ENCODE data around the gene MAP2K3. TPM values are rescaled to one million over a fixed set of nuclear protein-coding genes. Genes with fewer than 3 reads are reported as not detected.

MAP2K3 gene
- total and polyA plus RNA-seq, 2 experiments from 2014 or later = 18.4 to 42.5 TPM

GRCh38 chr17:21247552-21248258 lies 36.8 kb upstream of the MAP2K3 start:
- peak in 1 of 2 donors; percentile 28 for DNase-seq (ENCODE audit: low read depth in 1 of 2, low spot score in 1 of 2)
- Histone ChIP-seq H3K4me3 (no peak overlapping the region), H3K27me3 (no peaks in the 10 kb centered on the region), H3K36me3 (no peaks in the 10 kb centered on the region), H3K9me3 (ENCODE audit: low read depth) (no peaks in the 10 kb centered on the region), H3K27ac (peak overlapping the region; percentile 72), H3K4me1 (ENCODE audit: low read depth) (peaks cover 14% of the 10 kb centered on the region)
- TF ChIP-seq CTCF (IDR thresholded peaks at IDR 0.05; ENCODE audit: low read depth, low read length) = no peak

- H3K27me3 ChIP-seq = no peaks in the 10 kb centered on the region
- no peak overlapping the region for H3K4me3 ChIP-seq
- TF ChIP-seq CTCF (IDR thresholded peaks at IDR 0.05; ENCODE audit: low read depth, low read length) = no peak
- no peaks in the 10 kb centered on the region for H3K9me3 ChIP-seq (ENCODE audit: low read depth)
- H3K36me3 ChIP-seq = no peaks in the 10 kb centered on the region
- H3K27ac ChIP-seq = peak overlapping the region; percentile 72
- peaks cover 14% of the 10 kb centered on the region for H3K4me1 ChIP-seq (ENCODE audit: low read depth)
- DNase-seq (ENCODE audit: low read depth in 1 of 2, low spot score in 1 of 2) = peak in 1 of 2 donors; percentile 60
Observed at GRCh38 chr17:21248500-21248899, 36.0 kb upstream of the MAP2K3 start.

- H3K27me3 ChIP-seq = no peaks in the 10 kb centered on the region
- no peaks in the 10 kb centered on the region for H3K9me3 ChIP-seq (ENCODE audit: low read depth)
- TF ChIP-seq CTCF (IDR thresholded peaks at IDR 0.05; ENCODE audit: low read depth, low read length) = no peak
- H3K4me1 ChIP-seq (ENCODE audit: low read depth) = peaks cover 14% of the 10 kb centered on the region
- peak overlapping the region; percentile 72 for H3K27ac ChIP-seq
- H3K4me3 ChIP-seq = no peak overlapping the region
- DNase-seq (ENCODE audit: low read depth in 1 of 2, low spot score in 1 of 2) = no peak
- no peaks in the 10 kb centered on the region for H3K36me3 ChIP-seq
Observed at GRCh38 chr17:21249086-21249795, 35.3 kb upstream of the MAP2K3 start.

DNA sequence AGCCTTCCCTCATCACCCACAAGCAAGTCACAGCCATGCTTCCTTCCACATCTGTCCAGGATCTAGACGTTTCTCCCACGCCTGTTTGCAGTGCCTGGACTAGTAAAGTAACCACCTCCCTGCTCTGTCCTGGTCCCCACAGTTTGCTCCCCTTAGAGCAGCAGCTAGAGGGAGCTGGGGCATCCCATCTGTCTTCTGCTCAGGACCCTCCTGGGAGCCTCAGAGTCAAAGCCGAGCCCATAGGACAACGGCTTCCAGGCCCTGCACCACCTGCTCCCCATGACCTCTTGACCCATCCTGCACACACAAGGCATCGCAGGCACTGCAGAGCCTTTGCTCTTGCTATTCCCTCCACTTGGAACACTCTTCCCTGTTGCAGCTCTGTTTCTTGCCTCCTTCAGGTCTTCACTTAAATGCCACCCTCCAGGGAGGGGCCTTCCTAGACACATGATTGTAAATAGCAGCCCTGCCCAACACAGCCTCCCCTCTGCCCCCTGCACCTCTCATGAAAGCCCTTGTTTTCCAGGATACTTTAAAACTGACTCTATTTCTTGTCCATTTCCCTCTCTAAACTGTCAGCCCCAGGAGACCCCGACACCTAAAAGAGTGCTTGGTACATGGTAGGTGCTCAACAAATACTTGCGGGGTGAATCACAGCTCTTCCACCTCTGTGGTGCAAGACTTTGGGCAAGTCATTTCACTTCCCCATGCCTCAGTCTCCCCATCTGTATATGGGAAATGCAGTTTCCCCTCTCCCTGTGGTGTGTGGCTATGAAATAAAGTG lies 34.4 kb upstream of the MAP2K3 start:
- Histone ChIP-seq H3K9me3 (ENCODE audit: low read depth) (no peaks in the 10 kb centered on the region), H3K4me3 (no peak overlapping the region), H3K27ac (peak overlapping the region; percentile 72), H3K36me3 (no peaks in the 10 kb centered on the region), H3K27me3 (no peaks in the 10 kb centered on the region), H3K4me1 (ENCODE audit: low read depth) (peaks cover 14% of the 10 kb centered on the region)
- no peak for TF ChIP-seq CTCF (IDR thresholded peaks at IDR 0.05; ENCODE audit: low read depth, low read length)
- no peak for DNase-seq (ENCODE audit: low read depth in 1 of 2, low spot score in 1 of 2)

DNA sequence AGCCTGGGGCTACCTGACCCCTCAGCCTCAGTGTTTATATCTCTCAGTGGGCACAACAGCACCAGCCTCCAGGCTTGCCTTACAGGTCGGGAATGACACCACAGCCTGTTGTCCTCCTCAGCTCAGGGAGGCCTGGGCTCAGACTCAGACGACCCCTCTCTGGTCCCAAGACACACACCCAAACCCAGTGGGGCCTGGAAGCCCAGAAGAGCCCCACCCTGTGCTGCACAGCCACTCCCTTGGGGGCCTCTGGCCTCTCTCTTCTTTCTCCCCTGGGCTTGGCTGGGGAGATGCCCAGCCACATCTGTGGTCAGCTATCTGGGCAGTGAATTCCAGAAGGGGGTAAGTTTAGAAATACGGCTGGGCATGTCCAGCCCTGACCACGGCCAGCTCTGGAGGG lies 33.7 kb upstream of the MAP2K3 start:
- no peak overlapping the region for H3K4me3 ChIP-seq

More for the DNA sequence above, 33.7 kb upstream of the MAP2K3 start:
- Histone ChIP-seq H3K36me3 (no peaks in the 10 kb centered on the region), H3K27me3 (no peaks in the 10 kb centered on the region), H3K4me1 (ENCODE audit: low read depth) (peaks cover 14% of the 10 kb centered on the region), H3K27ac (no peak overlapping the region), H3K9me3 (ENCODE audit: low read depth) (no peaks in the 10 kb centered on the region)
- TF ChIP-seq CTCF (IDR thresholded peaks at IDR 0.05; ENCODE audit: low read depth, low read length) = no peak
- peak in 1 of 2 donors; percentile 11 for DNase-seq (ENCODE audit: low read depth in 1 of 2, low spot score in 1 of 2)

Data from cardiac muscle cell (in vitro differentiated cells and primary cell).